NCI-H1436 treated with DMSO at 0.1 percent for 48 hours (cell line): ENCODE data around the gene KRTAP9-6.
"Not testable (repeated sequence)": the region's sequence is repeated elsewhere in the genome, so short reads cannot be mapped to it uniquely, and the experiment has no call there.

Source experiments
- DNase-seq: peaks from one replicate; lab custom pipeline; 2025; lab: John Stamatoyannopoulos, UW

KRTAP9-6 gene

DNA sequence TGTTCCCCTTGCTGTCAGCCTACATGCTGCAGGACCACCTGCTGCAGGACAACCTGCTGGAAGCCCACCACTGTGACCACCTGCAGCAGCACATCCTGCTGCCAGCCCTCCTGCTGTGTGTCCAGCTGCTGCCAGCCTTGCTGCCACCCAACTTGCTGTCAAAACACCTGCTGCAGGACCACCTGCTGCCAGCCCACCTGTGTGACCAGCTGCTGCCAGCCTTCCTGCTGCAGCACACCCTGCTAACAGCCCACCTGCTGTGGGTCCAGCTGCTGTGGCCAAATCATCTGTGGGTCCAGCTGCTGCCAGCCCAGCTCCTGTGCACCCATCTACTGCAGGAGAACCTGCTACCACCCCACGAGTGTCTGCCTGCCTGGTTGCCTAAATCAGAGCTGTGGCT is 6.1 kb downstream of the KRTAP9-6 start:
- DNase-seq: not testable (repeated sequence)

DNA sequence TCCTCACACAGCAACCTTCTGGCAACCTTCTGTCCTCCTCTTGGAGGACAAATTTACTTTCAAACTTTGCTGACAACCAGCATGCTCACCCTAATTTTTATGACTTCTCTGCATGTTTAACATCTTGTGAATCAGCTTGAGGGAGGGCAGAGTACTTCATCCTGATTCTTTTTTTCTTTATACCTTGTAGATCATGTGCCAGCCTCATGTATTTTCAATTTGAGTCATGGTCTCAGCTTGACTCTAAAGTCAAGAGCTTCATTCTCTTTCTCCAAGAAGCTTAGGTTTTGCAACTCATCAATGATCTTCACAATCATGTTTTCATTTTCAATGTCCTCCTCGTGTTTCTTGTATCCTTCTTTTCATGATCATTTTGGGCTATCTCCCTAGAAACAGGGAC is 6.7 kb downstream of the KRTAP9-6 start:
- DNase-seq: no peak

DNA sequence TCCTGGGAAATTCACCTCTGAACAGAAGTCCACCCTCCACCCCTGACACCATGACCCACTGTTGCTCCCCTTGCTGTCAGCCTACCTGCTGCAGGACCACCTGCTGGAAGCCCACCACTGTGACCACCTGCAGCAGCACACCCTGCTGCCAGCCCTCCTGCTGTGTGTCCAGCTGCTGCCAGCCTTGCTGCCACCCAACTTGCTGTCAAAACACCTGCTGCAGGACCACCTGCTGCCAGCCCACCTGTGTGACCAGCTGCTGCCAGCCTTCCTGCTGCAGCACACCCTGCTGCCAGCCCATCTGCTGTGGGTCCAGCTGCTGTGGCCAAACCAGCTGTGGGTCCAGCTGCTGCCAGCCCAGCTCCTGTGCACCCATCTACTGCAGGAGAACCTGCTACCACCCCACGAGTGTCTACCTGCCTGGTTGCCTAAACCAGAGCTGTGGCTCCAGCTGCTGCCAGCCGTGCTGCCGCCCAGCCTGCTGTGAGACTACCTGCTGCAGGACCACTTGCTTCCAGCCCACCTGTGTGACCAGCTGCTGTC is 10.5 kb downstream of the KRTAP9-6 start, which contains the start of gene KRTAP9-7:
TSS of gene KRTAP9-7 (plus strand) at position 51 of the 543 bp plus-strand sequence. CDS start at position 51, 0 bp downstream.
- DNase-seq: not testable (repeated sequence)

DNA sequence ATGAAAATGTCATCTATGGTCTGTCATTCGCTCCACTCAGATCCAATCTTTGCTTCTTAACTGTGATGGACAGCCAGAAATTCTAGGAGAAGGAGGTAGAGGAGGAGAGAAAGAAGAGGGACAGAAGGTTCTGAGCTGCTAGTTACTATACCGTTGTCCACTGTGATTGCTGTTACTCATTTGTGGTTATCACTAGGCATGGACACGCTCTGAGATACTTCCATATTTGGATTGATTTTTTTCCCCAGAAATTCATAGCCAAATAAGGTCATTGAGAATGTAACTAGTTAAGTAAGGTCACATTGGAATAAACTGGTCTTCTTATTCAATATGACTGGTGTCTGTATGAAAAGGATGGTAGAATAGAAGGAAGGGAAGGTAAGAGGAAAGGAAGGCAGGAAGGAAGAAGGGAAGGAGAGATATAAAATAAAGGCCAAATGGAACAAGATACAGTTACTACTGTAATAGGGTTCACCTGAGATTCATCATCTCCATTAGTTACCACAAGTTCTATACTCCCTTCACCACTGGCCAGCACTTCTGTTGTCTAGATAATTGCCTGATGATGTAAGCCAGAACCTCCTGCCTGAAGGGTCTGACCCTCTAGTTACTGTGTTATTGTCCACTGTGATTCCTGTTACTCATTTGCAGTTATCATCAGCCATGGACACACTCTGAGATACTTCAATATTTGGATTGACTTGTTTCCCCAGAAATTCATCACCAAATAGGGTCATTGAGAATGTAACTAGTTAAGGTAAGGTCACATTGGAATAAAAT is 13.2 kb downstream of the KRTAP9-6 start:
- no peak for DNase-seq

DNA sequence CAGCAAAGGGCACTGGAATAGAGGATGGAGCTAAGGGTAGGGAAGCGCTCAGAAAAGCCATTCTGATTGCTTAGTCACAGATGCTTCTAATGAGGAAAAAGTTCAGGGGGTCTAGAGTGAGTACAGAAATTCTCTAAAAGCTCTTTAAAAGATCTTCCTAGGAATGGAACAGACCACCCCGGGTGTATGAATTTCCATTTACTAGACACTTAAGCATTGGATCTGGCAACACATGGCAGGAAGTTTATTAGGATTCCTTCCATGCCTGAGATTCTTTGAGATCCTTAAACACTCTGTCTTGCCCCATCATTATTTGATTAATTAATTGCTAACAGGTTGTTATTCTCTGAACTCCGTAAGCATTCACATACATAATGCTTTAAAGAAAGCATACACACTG is 18.9 kb downstream of the KRTAP9-6 start:
- no peak for DNase-seq

DNA sequence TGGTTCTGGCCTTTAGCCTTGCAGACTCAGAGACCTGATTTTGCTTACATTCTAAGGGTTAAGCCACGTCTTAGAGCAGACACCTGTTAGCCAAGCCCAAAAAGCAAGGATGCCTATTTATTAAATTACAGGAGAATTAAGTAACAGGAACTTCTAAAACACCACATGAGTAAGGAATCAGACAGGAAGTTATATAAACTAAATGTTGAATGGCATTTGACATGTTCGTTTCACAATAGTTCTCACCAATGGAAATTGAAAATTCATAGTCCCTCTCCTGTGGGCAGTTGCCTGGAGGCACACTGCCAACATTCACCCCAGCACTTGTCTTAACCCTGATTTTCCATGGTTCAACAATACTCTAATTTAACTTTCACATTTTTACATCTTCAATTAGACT is 19.4 kb downstream of the KRTAP9-6 start:
- DNase-seq: no peak

DNA sequence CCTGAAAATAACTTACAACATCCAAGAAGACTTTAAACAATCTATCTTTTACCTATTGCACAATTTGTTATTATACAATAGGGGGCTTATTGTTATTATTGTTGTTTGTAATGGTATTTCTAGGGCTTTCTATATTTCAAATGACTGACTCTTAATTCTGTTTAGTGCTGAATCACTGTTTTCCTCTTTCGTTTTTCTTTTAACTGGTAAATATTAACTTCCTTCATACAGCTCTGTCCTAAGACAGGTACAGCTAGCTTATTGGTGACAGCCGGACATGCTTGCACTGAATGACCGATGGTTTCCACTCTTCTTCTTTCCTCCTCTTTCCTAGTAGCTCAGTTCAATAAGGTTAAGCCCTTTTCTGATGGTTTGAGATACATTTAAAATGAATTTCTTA is 21.9 kb downstream of the KRTAP9-6 start:
- DNase-seq: no peak

DNA sequence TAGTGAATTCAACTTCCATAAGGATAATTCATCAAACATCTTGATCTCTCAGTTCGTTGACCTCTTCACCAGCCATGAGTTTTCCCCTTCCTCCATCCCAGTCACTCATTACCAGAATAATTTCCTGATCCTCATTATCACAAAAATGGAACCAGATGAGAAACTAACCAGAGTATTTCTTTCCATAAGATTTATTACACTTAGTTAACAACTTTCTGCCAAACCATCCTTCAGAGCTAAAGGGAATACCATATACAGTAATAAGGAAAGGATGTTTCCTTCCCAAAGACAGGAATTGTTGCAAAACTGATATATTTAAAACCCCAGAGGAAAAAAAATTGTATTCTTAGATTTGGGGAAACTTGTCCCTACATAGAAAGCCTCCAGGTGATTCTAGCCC is 28.8 kb downstream of the KRTAP9-6 start:
- no peak for DNase-seq

DNA sequence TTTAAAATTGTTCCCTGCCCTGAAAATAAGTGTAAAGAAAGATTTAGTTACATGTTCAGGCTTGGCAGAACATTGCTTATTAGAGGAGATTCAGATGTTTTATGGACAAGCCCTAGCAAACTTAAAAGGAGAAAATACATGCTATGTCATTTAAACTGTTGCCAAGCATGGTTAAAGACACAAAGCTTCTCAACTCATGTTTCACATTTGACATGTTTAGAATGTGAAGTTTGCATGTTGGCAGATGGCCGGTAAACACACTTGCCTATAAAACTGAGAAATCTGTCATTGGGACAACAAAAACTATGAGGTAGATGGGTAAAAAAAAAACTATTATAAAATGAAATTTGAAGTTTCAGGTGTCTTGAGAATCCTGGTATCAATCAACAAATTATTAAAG is 31.7 kb downstream of the KRTAP9-6 start:
- DNase-seq: no peak

DNA sequence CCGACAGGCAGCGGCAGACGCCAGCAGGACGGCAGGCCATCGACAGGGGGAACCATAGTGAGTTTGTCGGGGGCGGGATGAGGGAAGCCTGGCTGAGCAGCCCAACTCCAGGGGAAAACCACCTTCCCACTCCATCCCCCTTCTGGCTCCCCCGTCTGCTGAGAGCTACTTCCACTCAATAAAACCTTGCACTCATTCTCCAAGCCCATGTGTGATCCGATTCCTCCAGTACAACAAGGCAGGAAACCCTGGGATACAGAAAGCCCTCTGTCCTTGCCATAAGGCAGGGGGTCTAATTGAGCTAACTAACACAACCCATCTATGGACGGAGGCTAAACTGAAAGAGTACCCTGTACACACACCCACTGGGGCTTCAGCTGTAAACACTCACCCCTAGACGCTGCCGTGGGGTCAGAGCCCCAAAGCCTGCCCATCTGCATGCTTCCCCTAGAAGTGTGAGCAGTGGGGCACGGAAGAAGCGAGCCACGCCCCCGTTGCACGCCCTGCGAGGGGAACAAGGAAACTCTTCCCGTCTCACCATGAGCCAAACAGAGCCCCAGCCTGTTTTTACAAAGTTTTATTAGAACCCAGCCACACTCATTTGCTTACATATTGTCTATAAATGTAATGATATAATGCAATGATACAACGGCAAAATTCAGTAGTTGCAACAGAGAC is 33.4 kb downstream of the KRTAP9-6 start:
- no peak for DNase-seq

DNA sequence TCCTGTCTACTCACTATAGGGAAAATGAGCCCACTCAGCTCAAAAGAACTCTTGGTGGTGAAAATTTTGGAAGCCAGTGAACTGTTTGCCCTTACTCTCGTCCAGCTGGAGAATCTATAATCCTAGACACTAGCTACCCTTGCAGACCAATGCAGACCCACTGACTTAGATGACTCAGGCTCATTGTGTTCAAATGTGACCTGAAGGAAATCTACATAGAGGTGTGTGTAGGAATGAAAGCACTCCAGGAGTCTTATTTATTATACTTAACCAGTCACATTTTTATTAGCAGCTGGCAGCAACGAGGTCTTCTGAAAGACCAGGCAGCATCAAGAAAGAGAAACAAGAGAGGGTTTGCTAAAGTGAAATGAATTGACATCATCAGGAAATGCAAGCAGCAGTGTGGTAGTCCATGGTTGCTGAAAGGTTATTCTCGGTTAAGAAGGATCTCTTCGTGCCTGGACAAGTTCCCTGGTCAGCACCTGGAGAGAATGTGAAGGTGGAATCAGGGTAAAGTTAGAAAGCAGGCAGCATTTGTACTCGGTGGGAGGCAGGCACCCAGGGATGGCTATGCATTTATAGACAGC is 36.1 kb downstream of the KRTAP9-6 start:
- DNase-seq: no peak

DNA sequence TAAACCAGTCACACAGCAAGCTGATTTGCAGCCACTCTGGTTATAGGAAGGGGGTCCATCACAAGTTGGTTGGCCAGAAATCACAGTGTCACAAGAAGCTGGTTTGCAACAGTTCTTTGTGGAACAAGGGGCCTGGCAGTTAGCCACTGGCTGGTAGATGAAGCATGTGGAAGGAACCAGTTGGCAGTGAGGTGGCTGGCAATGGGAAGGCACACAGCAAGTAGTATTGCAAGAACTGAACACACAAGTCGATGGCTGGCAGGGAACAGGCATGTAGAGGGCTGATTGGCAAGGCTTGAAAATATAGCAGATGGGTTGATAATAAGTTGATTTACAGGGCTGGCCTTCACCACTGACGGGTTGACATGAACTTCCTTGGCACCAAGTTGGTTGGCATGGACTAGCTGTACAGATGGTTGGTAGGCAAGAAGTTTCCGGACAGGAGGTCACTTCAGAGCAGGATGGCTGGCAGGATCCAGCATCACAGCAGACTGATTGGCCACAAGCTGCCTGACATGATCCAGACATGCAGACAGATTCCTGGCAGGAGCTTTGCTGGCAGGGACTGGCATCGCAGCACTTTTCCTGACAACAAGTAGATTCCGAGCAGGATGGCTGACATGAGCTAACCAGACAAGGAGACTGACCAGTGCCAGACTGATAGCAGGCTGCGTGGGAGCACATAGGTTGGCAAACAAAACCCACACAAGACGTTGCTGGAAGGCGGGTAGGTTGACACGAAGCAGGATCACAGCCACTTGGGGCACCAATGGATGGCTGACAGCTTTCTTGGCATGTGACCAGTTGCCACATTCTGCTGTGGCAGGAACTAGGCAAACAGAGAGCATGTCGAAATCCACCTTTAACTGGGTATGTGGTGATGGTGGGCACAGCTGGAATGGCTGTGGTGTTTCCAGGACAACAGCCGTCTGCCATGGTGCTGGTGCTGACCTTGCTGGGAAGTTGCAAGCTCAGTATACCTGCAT is 37.0 kb downstream of the KRTAP9-6 start, which contains the start of gene KRTAP29-1:
TSS of gene KRTAP29-1 (minus strand) at position 936 of the 986 bp plus-strand sequence. CDS start at position 936, 0 bp downstream.
- no peak for DNase-seq

DNA sequence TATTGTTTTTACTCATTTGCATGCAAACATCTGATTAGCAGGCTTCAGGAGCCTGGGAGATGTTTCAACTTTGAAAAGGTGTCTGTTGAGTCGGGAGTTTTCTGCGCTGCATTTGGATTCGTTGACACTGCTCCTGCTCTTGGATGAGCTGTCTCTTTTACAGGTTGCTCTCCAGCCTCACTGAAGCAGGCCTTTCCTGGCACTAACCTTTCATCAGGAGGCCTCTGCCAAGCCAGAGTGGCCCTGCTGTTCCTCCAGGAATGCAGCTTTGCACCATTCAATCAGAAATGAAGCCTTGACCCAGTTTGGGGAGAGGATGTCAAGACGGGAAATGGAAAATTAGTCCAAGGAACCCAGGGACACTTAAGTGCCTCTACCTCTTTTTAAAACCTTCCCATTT is 37.8 kb downstream of the KRTAP9-6 start:
- DNase-seq: no peak

DNA sequence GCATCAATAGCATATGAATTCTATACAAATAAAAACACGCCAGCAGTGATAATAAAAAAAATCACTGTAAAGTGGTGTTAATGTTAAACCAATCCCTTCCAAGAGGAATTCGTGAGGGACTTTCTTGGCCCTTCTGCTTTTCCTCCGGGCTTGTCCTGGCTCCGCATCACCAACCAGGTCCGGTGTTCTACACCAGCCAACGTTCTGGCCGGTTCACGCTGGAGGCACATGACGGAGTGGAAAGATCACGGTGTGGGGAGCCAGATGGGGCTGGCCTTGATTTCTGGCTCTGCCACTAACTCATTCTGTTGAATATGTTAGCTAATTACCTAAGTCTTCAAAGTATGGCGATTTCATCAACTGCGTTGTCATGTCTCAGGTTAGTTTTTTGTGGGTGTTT is 38.9 kb downstream of the KRTAP9-6 start:
- DNase-seq: no peak

DNA sequence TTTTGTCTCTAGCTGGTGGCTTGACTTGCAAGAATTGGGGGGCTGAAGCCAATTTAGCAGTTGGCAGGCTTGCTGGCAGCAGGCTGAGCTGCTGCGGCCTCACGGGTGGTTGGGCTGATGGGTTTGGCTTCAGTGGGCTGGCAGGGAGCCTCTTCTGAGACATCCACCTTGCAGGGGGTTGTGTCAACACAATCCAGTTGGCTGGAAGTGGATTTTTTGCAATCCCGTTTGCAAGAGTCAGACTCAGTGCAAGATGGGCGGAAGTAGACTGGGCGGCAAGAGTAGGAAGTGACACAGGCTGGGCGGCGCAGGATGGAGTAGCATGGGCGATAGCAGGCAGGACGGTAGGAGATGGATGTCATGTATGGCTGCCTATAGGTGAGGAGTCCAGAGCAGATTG is 42.5 kb downstream of the KRTAP9-6 start:
- no peak for DNase-seq

DNA sequence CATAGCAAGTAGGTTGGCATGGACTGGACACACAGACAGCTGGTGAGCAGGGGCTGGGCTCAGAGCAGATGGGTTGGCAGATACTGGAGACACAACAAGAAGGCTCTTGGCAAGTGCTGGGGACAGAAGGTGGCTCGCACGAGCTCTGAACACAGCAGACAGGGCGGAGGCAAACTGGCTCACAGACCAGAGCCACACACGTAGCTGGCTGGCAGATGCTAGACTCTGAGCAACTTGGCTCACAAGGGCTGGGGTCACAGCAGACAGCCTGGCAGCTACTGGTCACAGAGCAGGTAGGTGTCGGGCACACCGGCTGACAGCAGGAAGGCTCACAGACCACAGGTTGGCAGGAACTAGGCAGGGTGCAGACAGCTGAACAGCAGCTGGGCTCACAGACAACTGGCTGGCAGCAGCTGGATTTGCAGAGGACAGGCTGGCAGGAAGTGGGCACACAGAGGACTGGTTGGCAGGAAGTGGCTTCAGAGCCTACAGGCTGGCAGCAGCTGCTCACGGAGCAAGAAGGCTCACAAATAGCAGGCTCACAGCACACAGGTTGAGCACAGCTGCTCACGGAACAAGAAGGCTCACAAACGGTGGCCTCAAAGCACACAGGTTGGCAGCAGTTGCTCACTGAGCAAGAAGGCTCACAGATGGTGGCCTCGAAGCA is 43.2 kb downstream of the KRTAP9-6 start:
- DNase-seq: no peak

DNA sequence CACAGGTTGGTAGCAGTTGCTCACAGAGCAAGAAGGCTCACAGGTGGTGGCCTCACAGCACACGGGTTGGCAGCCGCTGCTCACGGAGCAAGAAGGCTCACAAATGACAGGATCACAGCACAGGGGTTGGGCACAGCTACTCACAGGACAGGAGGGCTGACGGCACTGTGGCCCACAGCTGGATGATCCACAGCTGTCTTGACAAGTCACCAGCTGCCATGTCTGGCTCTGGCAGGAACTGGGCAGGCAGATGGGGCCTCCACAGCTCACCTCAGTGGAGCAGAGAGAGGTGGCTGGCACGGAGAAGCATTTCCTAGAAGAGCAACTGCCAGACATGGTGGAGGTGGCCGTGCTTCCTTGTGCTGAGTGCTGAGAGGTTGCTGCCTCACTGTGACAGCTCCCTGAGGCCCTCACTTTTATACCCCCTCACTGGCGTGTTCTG is 43.8 kb downstream of the KRTAP9-6 start, which contains the start of gene KRTAP16-1:
TSS of gene KRTAP16-1 (minus strand) at position 392 of the 442 bp plus-strand sequence. CDS start at position 336, 56 bp downstream.
- no peak for DNase-seq

DNA sequence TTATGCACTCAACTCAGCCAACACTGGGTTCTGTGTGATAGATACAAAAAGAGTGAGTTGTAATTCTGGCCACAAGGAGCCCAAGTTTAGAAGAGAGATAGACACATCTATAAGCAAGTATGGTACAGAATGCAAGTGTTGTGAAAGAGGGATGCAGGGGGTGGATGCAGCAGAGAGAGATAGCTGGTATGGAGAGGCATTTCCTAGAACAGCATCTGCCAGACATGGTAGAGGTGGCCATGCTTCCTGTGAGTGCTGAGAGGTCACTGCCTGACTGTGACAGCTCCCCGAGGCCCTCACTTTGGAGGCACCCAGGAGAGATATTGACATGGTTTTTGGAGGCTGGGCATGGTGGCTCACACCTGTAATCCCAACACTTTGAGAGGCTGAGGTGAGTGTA is 45.9 kb downstream of the KRTAP9-6 start:
- DNase-seq: no peak

DNA sequence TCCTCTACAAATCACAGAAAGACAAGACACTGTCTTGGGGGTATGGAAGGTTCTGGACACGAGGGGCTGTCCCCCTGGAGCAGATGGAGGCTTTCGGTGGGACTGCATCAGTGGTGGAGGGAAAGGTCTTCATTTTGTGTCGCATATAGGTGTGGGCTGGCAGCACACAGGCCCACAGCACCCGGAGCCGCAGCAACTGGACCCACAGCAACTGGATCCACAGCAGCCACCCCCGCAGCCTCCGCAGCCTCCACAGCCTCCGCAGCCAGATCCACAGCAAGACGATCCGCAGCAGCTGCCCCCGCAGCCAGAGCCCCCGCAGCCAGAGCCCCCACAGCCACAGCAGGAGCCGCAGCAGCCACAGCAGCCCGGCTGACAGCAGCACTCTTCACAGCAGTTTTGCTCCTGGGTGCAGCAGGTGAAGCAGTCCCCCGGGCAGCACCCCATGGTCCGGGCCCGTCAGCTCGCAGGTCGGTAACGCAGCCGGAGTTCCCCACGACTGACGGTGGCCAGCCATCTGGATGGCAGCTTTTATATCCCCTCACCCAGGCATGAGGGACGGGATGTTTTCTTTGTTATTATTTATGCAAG is 50.1 kb downstream of the KRTAP9-6 start, which contains the start of gene KRTAP17-1:
TSS of gene KRTAP17-1 (minus strand) at position 507 of the 591 bp plus-strand sequence. CDS start at position 447, 60 bp downstream.
- no peak for DNase-seq
